AG10803 (cell line): ENCODE measurements around the gene DCAF5.
A peak's percentile ranks its signal among the peaks of the same experiment; 100 is the strongest.

Source experiments
- DNase-seq: peaks from one replicate; pipeline ENCODE4 v3.0.0; 2010; ENCODE audit warnings: low read depth
- H3K4me3 ChIP-seq: 2 replicates; pipeline ENCODE4 v1.5.1; 2011; ENCODE audit warnings: mild to moderate bottlenecking, low read length, control low read depth
- CTCF ChIP-seq: conservative IDR thresholded peaks from 2 replicates; pipeline ENCODE4 v1.5.1; 2011; ENCODE audit warnings: mild to moderate bottlenecking, low read length, control low read depth, inconsistent platforms

DCAF5 gene

GRCh38 chr14:69132513-69133181 is 20.3 kb downstream of the DCAF5 start:
- no peak overlapping the region for H3K4me3 ChIP-seq
- DNase-seq, result no peak
- no peak for TF ChIP-seq CTCF

- no peak overlapping the region for H3K4me3 ChIP-seq
- DNase-seq, result no peak
- no peak for TF ChIP-seq CTCF
Observed at GRCh38 chr14:69131176-69131575, 21.7 kb downstream of the DCAF5 start.

GRCh38 chr14:69129264-69129880 is 23.5 kb downstream of the DCAF5 start:
- peak; percentile 87 for DNase-seq
- 0 out of 2 replicates have a peak overlapping the region, but pooled peaks have one; percentile 3 for H3K4me3 ChIP-seq
- TF ChIP-seq CTCF, result peak; percentile 97

GRCh38 chr14:69118305-69118704 is 34.6 kb downstream of the DCAF5 start:
- TF ChIP-seq CTCF, result no peak
- DNase-seq, result no peak
- no peak overlapping the region for H3K4me3 ChIP-seq

- no peak for TF ChIP-seq CTCF
- no peak overlapping the region for H3K4me3 ChIP-seq
- DNase-seq, result no peak
Observed at GRCh38 chr14:69117020-69117767, 35.7 kb downstream of the DCAF5 start.

GRCh38 chr14:69115407-69116185 is 37.3 kb downstream of the DCAF5 start:
- TF ChIP-seq CTCF, result no peak
- DNase-seq, result no peak
- no peak overlapping the region for H3K4me3 ChIP-seq
